ENCODE measurements around the gene COG2. TPM values are rescaled to one million over a fixed set of nuclear protein-coding genes. Genes with fewer than 3 reads are reported as not detected.
"Not testable (repeated sequence)": the region's sequence is repeated elsewhere in the genome, so short reads cannot be mapped to it uniquely, and the experiment has no call there.

Gene COG2
- total RNA-seq, 1 donor from 2014 or later = 29.7 TPM

- TF ChIP-seq, protein P1, sequence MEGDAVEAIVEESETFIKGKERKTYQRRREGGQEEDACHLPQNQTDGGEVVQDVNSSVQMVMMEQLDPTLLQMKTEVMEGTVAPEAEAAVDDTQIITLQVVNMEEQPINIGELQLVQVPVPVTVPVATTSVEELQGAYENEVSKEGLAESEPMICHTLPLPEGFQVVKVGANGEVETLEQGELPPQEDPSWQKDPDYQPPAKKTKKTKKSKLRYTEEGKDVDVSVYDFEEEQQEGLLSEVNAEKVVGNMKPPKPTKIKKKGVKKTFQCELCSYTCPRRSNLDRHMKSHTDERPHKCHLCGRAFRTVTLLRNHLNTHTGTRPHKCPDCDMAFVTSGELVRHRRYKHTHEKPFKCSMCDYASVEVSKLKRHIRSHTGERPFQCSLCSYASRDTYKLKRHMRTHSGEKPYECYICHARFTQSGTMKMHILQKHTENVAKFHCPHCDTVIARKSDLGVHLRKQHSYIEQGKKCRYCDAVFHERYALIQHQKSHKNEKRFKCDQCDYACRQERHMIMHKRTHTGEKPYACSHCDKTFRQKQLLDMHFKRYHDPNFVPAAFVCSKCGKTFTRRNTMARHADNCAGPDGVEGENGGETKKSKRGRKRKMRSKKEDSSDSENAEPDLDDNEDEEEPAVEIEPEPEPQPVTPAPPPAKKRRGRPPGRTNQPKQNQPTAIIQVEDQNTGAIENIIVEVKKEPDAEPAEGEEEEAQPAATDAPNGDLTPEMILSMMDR (IDR thresholded peaks at IDR 0.05; ENCODE audit: insufficient read depth, low read length, poor library complexity, severe bottlenecking) = no peak
- H3K36me3 ChIP-seq (ENCODE audit: control insufficient read depth, insufficient read depth, low read length) = no peaks in the 10 kb centered on the region
- H3K4me3 ChIP-seq (ENCODE audit: low read depth, low read length) = no peak overlapping the region
- no peaks in the 10 kb centered on the region for H3K27me3 ChIP-seq (ENCODE audit: control insufficient read depth, insufficient read depth, low read length)
- DNase-seq (ENCODE audit: low read depth) = no peak
Observed at GRCh38 chr1:230694464-230694863, 52.2 kb downstream of the COG2 start.

DNA sequence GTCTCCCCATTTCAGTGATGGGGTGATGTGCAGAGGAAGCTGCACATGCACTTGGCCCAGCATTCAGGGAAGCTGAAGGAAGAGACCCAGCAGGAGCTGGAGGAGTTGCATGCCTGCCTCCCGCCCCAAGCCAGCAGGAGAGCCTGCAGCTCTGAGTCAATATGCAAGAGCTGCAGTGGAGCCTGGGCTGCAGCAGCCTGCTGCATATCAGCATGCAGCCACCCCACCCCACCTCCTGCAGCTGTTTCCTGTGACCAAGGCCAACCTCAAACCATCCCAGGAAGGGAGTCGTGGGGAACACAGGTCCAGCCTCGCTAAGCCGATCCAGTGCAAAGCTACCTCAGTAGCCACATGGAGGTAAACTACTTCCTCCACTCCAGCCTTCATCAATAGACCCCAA is 52.7 kb downstream of the COG2 start:
- DNase-seq (ENCODE audit: low read depth) = no peak
- TF ChIP-seq, protein P1 (IDR thresholded peaks at IDR 0.05; ENCODE audit: insufficient read depth, low read length, poor library complexity, severe bottlenecking) = no peak
- Histone ChIP-seq H3K4me3 (ENCODE audit: low read depth, low read length) (no peak overlapping the region), H3K27me3 (ENCODE audit: control insufficient read depth, insufficient read depth, low read length) (no peaks in the 10 kb centered on the region), H3K36me3 (ENCODE audit: control insufficient read depth, insufficient read depth, low read length) (no peaks in the 10 kb centered on the region)

- DNase-seq (ENCODE audit: low read depth) = no peak
- H3K36me3 ChIP-seq (ENCODE audit: control insufficient read depth, insufficient read depth, low read length) = no peaks in the 10 kb centered on the region
- H3K27me3 ChIP-seq (ENCODE audit: control insufficient read depth, insufficient read depth, low read length) = no peaks in the 10 kb centered on the region
- TF ChIP-seq, protein P1 (IDR thresholded peaks at IDR 0.05; ENCODE audit: insufficient read depth, low read length, poor library complexity, severe bottlenecking) = no peak
- H3K4me3 ChIP-seq (ENCODE audit: low read depth, low read length) = no peak overlapping the region
Observed at GRCh38 chr1:230696218-230696617, 53.9 kb downstream of the COG2 start.

GRCh38 chr1:230696722-230697437 is 54.6 kb downstream of the COG2 start:
- Histone ChIP-seq H3K27me3 (ENCODE audit: control insufficient read depth, insufficient read depth, low read length) (no peaks in the 10 kb centered on the region), H3K36me3 (ENCODE audit: control insufficient read depth, insufficient read depth, low read length) (no peaks in the 10 kb centered on the region), H3K4me3 (ENCODE audit: low read depth, low read length) (no peak overlapping the region)
- TF ChIP-seq, protein P1 (IDR thresholded peaks at IDR 0.05; ENCODE audit: insufficient read depth, low read length, poor library complexity, severe bottlenecking) = no peak
- DNase-seq (ENCODE audit: low read depth) = no peak

DNA sequence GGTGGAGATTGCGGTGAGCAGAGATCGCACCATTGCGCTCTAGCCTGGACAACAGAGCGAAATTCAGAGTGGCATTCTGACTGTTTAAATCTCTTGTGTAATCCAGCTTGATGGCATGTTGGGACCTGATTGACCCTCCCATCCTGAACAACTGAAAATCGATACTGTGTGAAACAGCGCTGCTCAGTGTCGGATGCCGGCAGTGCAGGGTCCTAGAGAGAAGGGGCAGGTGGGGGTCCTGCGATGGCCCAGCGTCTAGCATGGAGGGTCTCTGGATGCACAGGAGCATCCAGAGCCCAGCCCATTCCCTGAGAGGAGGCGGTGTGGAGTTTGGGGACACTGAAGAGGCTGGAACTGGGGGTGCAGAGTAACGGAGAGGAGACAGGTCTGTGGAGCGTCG is 55.8 kb downstream of the COG2 start:
- no peaks in the 10 kb centered on the region for H3K27me3 ChIP-seq (ENCODE audit: control insufficient read depth, insufficient read depth, low read length)
- H3K4me3 ChIP-seq (ENCODE audit: low read depth, low read length) = no peak overlapping the region
- TF ChIP-seq, protein P1 (IDR thresholded peaks at IDR 0.05; ENCODE audit: insufficient read depth, low read length, poor library complexity, severe bottlenecking) = no peak
- DNase-seq (ENCODE audit: low read depth) = no peak
- no peaks in the 10 kb centered on the region for H3K36me3 ChIP-seq (ENCODE audit: control insufficient read depth, insufficient read depth, low read length)

DNA sequence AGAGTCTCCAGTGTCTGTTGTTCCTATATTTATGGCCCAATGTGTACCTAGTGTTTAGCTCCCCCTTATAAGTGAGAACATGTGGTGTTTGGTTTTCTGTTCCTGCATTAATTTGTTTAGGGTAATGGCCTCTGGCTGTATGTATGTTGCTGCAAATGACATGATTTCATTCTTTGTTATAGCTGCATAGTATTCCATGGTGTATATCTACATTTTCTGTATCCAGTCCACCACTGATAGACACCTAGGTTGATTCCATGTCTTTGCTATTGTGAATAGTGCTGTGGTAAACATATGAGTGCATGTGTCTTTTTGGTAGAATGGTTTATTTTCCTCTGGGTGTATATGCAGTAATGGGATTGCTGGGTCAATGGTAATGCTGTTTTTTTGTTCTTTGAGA is 56.7 kb downstream of the COG2 start:
- H3K36me3 ChIP-seq (ENCODE audit: control insufficient read depth, insufficient read depth, low read length); H3K4me3 ChIP-seq (ENCODE audit: low read depth, low read length); DNase-seq (ENCODE audit: low read depth); H3K27me3 ChIP-seq (ENCODE audit: control insufficient read depth, insufficient read depth, low read length): not testable (repeated sequence)

All from kidney epithelial cell (primary cell).